ENCODE measurements around the gene SYNE2.
"Not testable (repeated sequence)": the region's sequence is repeated elsewhere in the genome, so short reads cannot be mapped to it uniquely, and the experiment has no call there.

SYNE2 gene

GRCh38 chr14:63972323-63972932 lies 119.6 kb downstream of the SYNE2 start:
- DNase-seq = no peak

- DNase-seq = no peak
Observed at GRCh38 chr14:63974176-63974575, 121.4 kb downstream of the SYNE2 start.

GRCh38 chr14:63981569-63981968 lies 128.8 kb downstream of the SYNE2 start:
- no peak for DNase-seq

- DNase-seq = no peak
Observed at GRCh38 chr14:63982156-63982555, 129.4 kb downstream of the SYNE2 start.

GRCh38 chr14:63982629-63983028 lies 129.8 kb downstream of the SYNE2 start:
- DNase-seq = no peak

GRCh38 chr14:63986789-63987533 lies 134.2 kb downstream of the SYNE2 start:
- no peak for DNase-seq

- no peak for DNase-seq
Observed at GRCh38 chr14:63988579-63988978, 135.8 kb downstream of the SYNE2 start.

- no peak for DNase-seq
Observed at GRCh38 chr14:63991833-63992232, 139.0 kb downstream of the SYNE2 start.

- DNase-seq = no peak
Observed at GRCh38 chr14:63992858-63993257, 140.1 kb downstream of the SYNE2 start.

- DNase-seq = no peak
Observed at GRCh38 chr14:63993992-63994391, 141.2 kb downstream of the SYNE2 start.

- no peak for DNase-seq
Observed at GRCh38 chr14:63995285-63995684, 142.5 kb downstream of the SYNE2 start.

GRCh38 chr14:63996016-63996415 lies 143.2 kb downstream of the SYNE2 start:
- DNase-seq = no peak

- no peak for DNase-seq
Observed at GRCh38 chr14:63996625-63997220, 143.9 kb downstream of the SYNE2 start.

GRCh38 chr14:64000749-64001148 lies 147.9 kb downstream of the SYNE2 start:
- no peak for DNase-seq

- no peak for DNase-seq
Observed at GRCh38 chr14:64005822-64006221, 153.0 kb downstream of the SYNE2 start.

GRCh38 chr14:64008016-64008415 lies 155.2 kb downstream of the SYNE2 start:
- DNase-seq = no peak

- DNase-seq = no peak
Observed at GRCh38 chr14:64012003-64012402, 159.2 kb downstream of the SYNE2 start.

GRCh38 chr14:64012720-64013119 lies 159.9 kb downstream of the SYNE2 start:
- no peak for DNase-seq

- DNase-seq = no peak
Observed at GRCh38 chr14:64025479-64025878, 172.7 kb downstream of the SYNE2 start.

- DNase-seq = no peak
Observed at GRCh38 chr14:64026600-64026999, 173.8 kb downstream of the SYNE2 start.

- no peak for DNase-seq
Observed at GRCh38 chr14:64035143-64035542, 182.3 kb downstream of the SYNE2 start.

- DNase-seq = not testable (repeated sequence)
Observed at GRCh38 chr14:64037869-64038745, 185.3 kb downstream of the SYNE2 start.

GRCh38 chr14:64038841-64039542 lies 186.2 kb downstream of the SYNE2 start:
- no peak for DNase-seq
